Cardiac muscle cell (in vitro differentiated cells and primary cell): Measurements from ENCODE around the gene CUX1. TPM values are rescaled to one million over a fixed set of nuclear protein-coding genes. Genes with fewer than 3 reads are reported as not detected.
"Not testable (repeated sequence)": the region's sequence is repeated elsewhere in the genome, so short reads cannot be mapped to it uniquely, and the experiment has no call there.

Experiments
- DNase-seq, 2 donors: peaks; one replicate each; pipeline versions ENCODE4 v3.0.0 to v3.0.0-alpha.2; 2010 to 2017; ENCODE audit warnings: low read depth in 1 of 2, low spot score in 1 of 2
- H3K27ac ChIP-seq: fragments of 200-600 bp; sonication (generic); 2 replicates; pipeline ENCODE4 v1.5.1; 2016
- H3K27me3 ChIP-seq: fragments of 200-600 bp; sonication (generic); 2 replicates; pipeline ENCODE4 v1.6.0; 2016; ENCODE audit warnings: control low read depth
- H3K36me3 ChIP-seq: fragments of 200-600 bp; sonication (generic); 2 replicates; pipeline ENCODE4 v1.5.1; 2016; ENCODE audit warnings: control low read depth
- H3K4me1 ChIP-seq: fragments of 200-600 bp; sonication (generic); 2 replicates; pipeline ENCODE4 v1.8.1; 2017; ENCODE audit warnings: low read depth, mild to moderate bottlenecking, mixed run types
- H3K4me3 ChIP-seq: fragments of 200-600 bp; sonication (generic); 2 replicates; pipeline ENCODE4 v1.5.1; 2016; ENCODE audit warnings: mild to moderate bottlenecking
- H3K9me3 ChIP-seq: fragments of 200-600 bp; sonication (generic); 2 replicates; pipeline ENCODE4 v1.5.1; 2017; ENCODE audit warnings: low read depth, mild to moderate bottlenecking, control low read depth
- CTCF ChIP-seq: IDR thresholded peaks from 2 replicates; pipeline ENCODE4 v1.5.1; 2012; ENCODE audit warnings: low read depth, mild to moderate bottlenecking, low read length
- polyA plus RNA-seq: library from polyadenylated mRNA; unstranded; fragments of >200 nt; fragmentation: Nextera tagmentation; extraction: Ambion mirVana; gene quantifications from 2 replicates; pipeline ENCODE4 v1.2.1, GENCODE V29; 2016
- total RNA-seq: library from RNA; depleted of rRNA; stranded (reverse); fragments of >200 nt; gene quantifications from 2 replicates; pipeline ENCODE4 v1.2.3, GENCODE V29; 2016

CUX1 gene
- total and polyA plus RNA-seq, 2 experiments from 2014 or later = 67.7 to 85.3 TPM

GRCh38 chr7:102323914-102324195, 506.4 kb downstream of the CUX1 start:
- Histone ChIP-seq H3K36me3 (no peaks in the 10 kb centered on the region), H3K4me3 (no peak overlapping the region), H3K27me3 (no peaks in the 10 kb centered on the region), H3K9me3 (no peaks in the 10 kb centered on the region), H3K4me1 (no peaks in the 10 kb centered on the region), H3K27ac (no peak overlapping the region)
- no peak for TF ChIP-seq CTCF
- no peak for DNase-seq

GRCh38 chr7:102325106-102325505, 507.7 kb downstream of the CUX1 start:
- not testable (repeated sequence) for H3K9me3 ChIP-seq, DNase-seq, H3K27ac ChIP-seq, H3K36me3 ChIP-seq, H3K4me1 ChIP-seq, H3K27me3 ChIP-seq, H3K4me3 ChIP-seq

GRCh38 chr7:102326157-102326889, 508.9 kb downstream of the CUX1 start:
- H3K27me3 ChIP-seq = no peaks in the 10 kb centered on the region
- no peak for DNase-seq
- no peaks in the 10 kb centered on the region for H3K36me3 ChIP-seq
- no peak for TF ChIP-seq CTCF
- H3K27ac ChIP-seq = no peak overlapping the region
- no peak overlapping the region for H3K4me3 ChIP-seq
- H3K4me1 ChIP-seq = no peaks in the 10 kb centered on the region
- no peaks in the 10 kb centered on the region for H3K9me3 ChIP-seq

- H3K27ac ChIP-seq, H3K4me3 ChIP-seq, H3K27me3 ChIP-seq, H3K9me3 ChIP-seq, H3K4me1 ChIP-seq, DNase-seq, H3K36me3 ChIP-seq: not testable (repeated sequence)
Observed at GRCh38 chr7:102327183-102327582, 509.8 kb downstream of the CUX1 start.

GRCh38 chr7:102328863-102329262, 511.4 kb downstream of the CUX1 start:
- H3K27ac ChIP-seq, H3K27me3 ChIP-seq, H3K36me3 ChIP-seq, DNase-seq, H3K4me1 ChIP-seq, H3K9me3 ChIP-seq, H3K4me3 ChIP-seq: not testable (repeated sequence)

GRCh38 chr7:102329366-102329765, 511.9 kb downstream of the CUX1 start:
- not testable (repeated sequence) for H3K4me3 ChIP-seq, DNase-seq, H3K36me3 ChIP-seq, H3K27me3 ChIP-seq, H3K9me3 ChIP-seq, H3K4me1 ChIP-seq, H3K27ac ChIP-seq

- H3K4me3 ChIP-seq, H3K4me1 ChIP-seq, H3K27me3 ChIP-seq, H3K9me3 ChIP-seq, DNase-seq, H3K36me3 ChIP-seq, H3K27ac ChIP-seq: not testable (repeated sequence)
Observed at GRCh38 chr7:102330666-102331460, 513.4 kb downstream of the CUX1 start.

Other genes with a start within 250 kb of the CUX1 start
- gene MYL10, start 188.3 kb upstream of the CUX1 start, total RNA-seq = not detected in 2 replicates
- not detected in 2 replicates for gene MYL10, start 188.3 kb upstream of the CUX1 start, polyA plus RNA-seq